K562 (cell line): ENCODE results near the gene DST. TPM values are rescaled to one million over a fixed set of nuclear protein-coding genes. Genes with fewer than 3 reads are reported as not detected.

ENCODE experiments used
- ETS2 ChIP-seq: IDR thresholded peaks from 2 replicates; pipeline ENCODE4 v1.6.1; 2016; ENCODE audit warnings: borderline replicate concordance, missing genetic modification characterization, mild to moderate bottlenecking, moderate library complexity, missing compliant biosample characterization; ENCODE audit not compliant: poor library complexity, severe bottlenecking
- SMARCC2 ChIP-seq: fragments of 450-650 bp; IDR thresholded peaks from 2 replicates; pipeline ENCODE4 v1.6.1; 2017; ENCODE audit warnings: antibody characterized with exemption, moderate library complexity, mild to moderate bottlenecking, low read depth
- WHSC1 ChIP-seq: IDR thresholded peaks from one replicate; pipeline ENCODE4 v1.6.1; 2012; ENCODE audit warnings: low read length, control low read depth, inconsistent platforms
- polyA plus RNA-seq, 8 experiments: library from polyadenylated mRNA; depleted of rRNA in 4 of 8; stranded (reverse) in 5 of 8; unstranded in 3 of 8; fragments of >200 nt; fragmentation: Nextera tagmentation in 2 of 8; fragmentation: Illumina TruSeq in 1 of 8; extraction: Ambion mirVana in 2 of 8; extraction: Trizol in 1 of 8; gene quantifications; 2 replicates each; pipeline versions ENCODE4 v1.2.1 to v1.2.3, GENCODE V29; 2011 to 2014; ENCODE audit warnings: inconsistent platforms in 1 of 8, missing spikeins in 1 of 8
- total RNA-seq, 7 experiments: library from RNA; depleted of rRNA in 6 of 7; stranded (reverse); fragments of >200 nt in 6 of 7; fragmentation: Illumina TruSeq in 2 of 7; extraction: Trizol in 2 of 7; gene quantifications; 2 replicates each; pipeline versions ENCODE4 v1.2.1 to v1.2.3, GENCODE V29; 2011 to 2021; ENCODE audit warnings: low replicate concordance in 1 of 7
- TF ChIP-seq, protein P1 (sequence below), 2 experiments: fragments of 250-450 bp in 1 of 2; fragments of 450-650 bp in 1 of 2; sonication (Bioruptor Pico) in 1 of 2; IDR thresholded peaks; 2 replicates each; pipeline versions ENCODE4 v1.6.1 to v1.8.0; 2016 to 2021; ENCODE audit warnings: mild to moderate bottlenecking in 2 of 2, moderate library complexity in 2 of 2, missing compliant biosample characterization in 1 of 2, missing genetic modification characterization in 1 of 2
- TF ChIP-seq, protein P2 (sequence below): fragments of 250-450 bp; sonication (Bioruptor Pico); IDR thresholded peaks from 2 replicates; pipeline ENCODE4 v1.5.0; 2021
- TF ChIP-seq, protein P3 (sequence below): IDR thresholded peaks from 2 replicates; pipeline ENCODE4 v1.6.1; 2011; ENCODE audit not compliant: insufficient read length; ENCODE audit errors: extremely low read depth
- TF ChIP-seq, protein P4 (sequence below): fragments of 450-650 bp; IDR thresholded peaks from 2 replicates; pipeline ENCODE4 v1.6.1; 2018; ENCODE audit warnings: mild to moderate bottlenecking, low read depth; ENCODE audit not compliant: partially characterized antibody

The DST gene
- total and polyA plus RNA-seq, 9 of the 15 experiments (the other 6 are each of a cell fraction or from before 2014, with no cell fraction given): 5.2 to 21.9 (median 13.3) TPM

DNA sequence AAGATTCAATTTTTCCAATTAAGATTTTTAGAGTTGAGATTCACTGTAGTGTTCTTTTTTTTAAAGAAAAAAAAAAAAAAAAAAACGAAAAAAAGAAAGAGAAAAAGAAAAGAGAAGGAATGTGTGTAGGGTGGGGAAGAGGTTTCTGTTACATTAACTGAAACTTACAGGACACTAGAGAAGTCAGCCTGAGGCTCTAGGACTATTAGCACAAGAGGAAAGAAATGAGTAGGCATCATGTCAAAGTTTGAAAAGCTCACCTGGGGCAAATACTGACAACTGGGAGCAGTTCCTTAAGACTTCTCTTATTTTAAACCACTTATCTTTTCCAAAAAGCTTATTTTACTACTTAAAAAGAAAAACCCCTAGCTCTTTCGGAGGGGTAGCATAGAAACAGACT lies 185.9 kb downstream of the DST start (continued):
- TF ChIP-seq, protein P1, sequence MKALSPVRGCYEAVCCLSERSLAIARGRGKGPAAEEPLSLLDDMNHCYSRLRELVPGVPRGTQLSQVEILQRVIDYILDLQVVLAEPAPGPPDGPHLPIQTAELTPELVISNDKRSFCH (CRISPR knock-in tag; IDR thresholded peaks at IDR 0.05): no peak
- TF ChIP-seq, protein P1 (tag; IDR thresholded peaks at IDR 0.05): no peak
- TF ChIP-seq, protein P2, sequence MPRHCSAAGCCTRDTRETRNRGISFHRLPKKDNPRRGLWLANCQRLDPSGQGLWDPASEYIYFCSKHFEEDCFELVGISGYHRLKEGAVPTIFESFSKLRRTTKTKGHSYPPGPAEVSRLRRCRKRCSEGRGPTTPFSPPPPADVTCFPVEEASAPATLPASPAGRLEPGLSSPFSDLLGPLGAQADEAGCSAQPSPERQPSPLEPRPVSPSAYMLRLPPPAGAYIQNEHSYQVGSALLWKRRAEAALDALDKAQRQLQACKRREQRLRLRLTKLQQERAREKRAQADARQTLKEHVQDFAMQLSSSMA (CRISPR knock-in tag): no peak
- TF ChIP-seq, protein P3, sequence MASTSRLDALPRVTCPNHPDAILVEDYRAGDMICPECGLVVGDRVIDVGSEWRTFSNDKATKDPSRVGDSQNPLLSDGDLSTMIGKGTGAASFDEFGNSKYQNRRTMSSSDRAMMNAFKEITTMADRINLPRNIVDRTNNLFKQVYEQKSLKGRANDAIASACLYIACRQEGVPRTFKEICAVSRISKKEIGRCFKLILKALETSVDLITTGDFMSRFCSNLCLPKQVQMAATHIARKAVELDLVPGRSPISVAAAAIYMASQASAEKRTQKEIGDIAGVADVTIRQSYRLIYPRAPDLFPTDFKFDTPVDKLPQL: no peak
- TF ChIP-seq ETS2 (tag) (no peak), WHSC1 (no peak), SMARCC2 (no peak)
- TF ChIP-seq, protein P4, sequence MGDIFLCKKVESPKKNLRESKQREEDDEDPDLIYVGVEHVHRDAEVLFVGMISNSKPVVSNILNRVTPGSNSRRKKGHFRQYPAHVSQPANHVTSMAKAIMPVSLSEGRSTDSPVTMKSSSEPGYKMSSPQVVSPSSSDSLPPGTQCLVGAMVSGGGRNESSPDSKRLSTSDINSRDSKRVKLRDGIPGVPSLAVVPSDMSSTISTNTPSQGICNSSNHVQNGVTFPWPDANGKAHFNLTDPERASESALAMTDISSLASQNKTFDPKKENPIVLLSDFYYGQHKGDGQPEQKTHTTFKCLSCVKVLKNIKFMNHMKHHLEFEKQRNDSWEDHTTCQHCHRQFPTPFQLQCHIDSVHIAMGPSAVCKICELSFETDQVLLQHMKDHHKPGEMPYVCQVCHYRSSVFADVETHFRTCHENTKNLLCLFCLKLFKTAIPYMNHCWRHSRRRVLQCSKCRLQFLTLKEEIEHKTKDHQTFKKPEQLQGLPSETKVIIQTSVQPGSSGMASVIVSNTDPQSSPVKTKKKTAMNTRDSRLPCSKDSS: no peak
